ENCODE measurements around the gene PSMD9.
"Not testable (repeated sequence)": the region's sequence is repeated elsewhere in the genome, so short reads cannot be mapped to it uniquely, and the experiment has no call there.

The PSMD9 gene

GRCh38 chr12:121874071-121874470 is 14.5 kb upstream of the PSMD9 start:
- DNase-seq = no peak

GRCh38 chr12:121875582-121875981 is 13.0 kb upstream of the PSMD9 start:
- no peak for DNase-seq

- DNase-seq = not testable (repeated sequence)
Observed at GRCh38 chr12:121876080-121876447, 12.5 kb upstream of the PSMD9 start.

- no peak for DNase-seq
Observed at GRCh38 chr12:121883315-121883660, 5.3 kb upstream of the PSMD9 start.

- DNase-seq = not testable (repeated sequence)
Observed at GRCh38 chr12:121885129-121885528, 3.5 kb upstream of the PSMD9 start.

GRCh38 chr12:121888083-121888477 is 510 bp upstream of the PSMD9 start:
- DNase-seq = no peak

- DNase-seq = no peak
Observed at GRCh38 chr12:121889274-121889624, 659 bp downstream of the PSMD9 start.

GRCh38 chr12:121889661-121890060 is 1.1 kb downstream of the PSMD9 start:
- DNase-seq = not testable (repeated sequence)

GRCh38 chr12:121892673-121893561 is 4.3 kb downstream of the PSMD9 start:
- no peak for DNase-seq

- DNase-seq = no peak
Observed at GRCh38 chr12:121893961-121894460, 5.4 kb downstream of the PSMD9 start.

GRCh38 chr12:121894633-121895032 is 6.0 kb downstream of the PSMD9 start:
- DNase-seq = no peak

- DNase-seq = no peak
Observed at GRCh38 chr12:121898287-121898686, 9.7 kb downstream of the PSMD9 start.

GRCh38 chr12:121899590-121899989 is 11.0 kb downstream of the PSMD9 start:
- no peak for DNase-seq

GRCh38 chr12:121903202-121903601 is 14.6 kb downstream of the PSMD9 start:
- no peak for DNase-seq

- DNase-seq = no peak
Observed at GRCh38 chr12:121905746-121906145, 17.2 kb downstream of the PSMD9 start.

- DNase-seq = no peak
Observed at GRCh38 chr12:121908702-121909101, 20.1 kb downstream of the PSMD9 start.

- DNase-seq = no peak
Observed at GRCh38 chr12:121911824-121912585, 23.4 kb downstream of the PSMD9 start.

GRCh38 chr12:121915841-121916321 is 27.3 kb downstream of the PSMD9 start:
- DNase-seq = no peak

GRCh38 chr12:121916719-121917118 is 28.1 kb downstream of the PSMD9 start:
- no peak for DNase-seq

GRCh38 chr12:121917950-121918678 is 29.5 kb downstream of the PSMD9 start, which contains the start of gene CFAP251:
Gene CFAP251, plus strand, starts transcription at chr12:121918592. Its CDS starts 2,714 bp downstream, at chr12:121921306.
- no peak for DNase-seq

- DNase-seq = no peak
Observed at GRCh38 chr12:121918679-121919038, 30.1 kb downstream of the PSMD9 start.

- DNase-seq = no peak
Observed at GRCh38 chr12:121921066-121921465, 32.5 kb downstream of the PSMD9 start.

GRCh38 chr12:121925358-121925695 is 36.7 kb downstream of the PSMD9 start:
- no peak for DNase-seq
